ENCODE data around the gene CASKIN2. TPM values are rescaled to one million over a fixed set of nuclear protein-coding genes. Genes with fewer than 3 reads are reported as not detected.

The CASKIN2 gene
- total RNA-seq, 4 donors from 2014 or later: 5.6 to 26.6 (median 10.2) TPM

GRCh38 chr17:75516255-75516618 is 900 bp upstream of the CASKIN2 start, which contains the start of gene TSEN54:
TSEN54 (plus strand) TSS chr17:75516528; CDS start chr17:75516561, 33 bp downstream.
- no peak for TF ChIP-seq CTCF (IDR thresholded peaks at IDR 0.05; ENCODE audit: low read depth)

- no peak for TF ChIP-seq CTCF (IDR thresholded peaks at IDR 0.05; ENCODE audit: low read depth)
Measured at GRCh38 chr17:75514919-75515495, 330 bp downstream of the CASKIN2 start.

GRCh38 chr17:75514299-75514918 is 928 bp downstream of the CASKIN2 start:
- no peak for TF ChIP-seq CTCF (IDR thresholded peaks at IDR 0.05; ENCODE audit: low read depth)

GRCh38 chr17:75513641-75514000 is 1.7 kb downstream of the CASKIN2 start:
- TF ChIP-seq CTCF (IDR thresholded peaks at IDR 0.05; ENCODE audit: low read depth): no peak

GRCh38 chr17:75512926-75513640 is 2.3 kb downstream of the CASKIN2 start:
- TF ChIP-seq CTCF (IDR thresholded peaks at IDR 0.05; ENCODE audit: low read depth): no peak

- TF ChIP-seq CTCF (IDR thresholded peaks at IDR 0.05; ENCODE audit: low read depth): no peak
Measured at GRCh38 chr17:75511610-75512575, 3.4 kb downstream of the CASKIN2 start.
